Measurements from ENCODE around the gene NPTXR. TPM values are rescaled to one million over a fixed set of nuclear protein-coding genes. Genes with fewer than 3 reads are reported as not detected.
A peak's percentile ranks its signal among the peaks of the same experiment; 100 is the strongest.

NPTXR gene
- polyA plus RNA-seq, 3 donors = 0.04 TPM; not detected in 2

- no peak for DNase-seq
- H3K4me1 Mint-ChIP-seq = peaks cover 10% of the 10 kb centered on the region
- Histone ChIP-seq H3K9ac (ENCODE audit: insufficient read depth, low read length, poor library complexity, severe bottlenecking) (no peak overlapping the region), H3K79me2 (ENCODE audit: insufficient read depth, low read length) (no peaks in the 10 kb centered on the region), H3K27me3 (ENCODE audit: control insufficient read depth in 2 of 2, insufficient read depth in 2 of 2, low read length in 2 of 2) (peaks cover 32 to 55% of the 10 kb centered on the region in 2 donors), H2AFZ (ENCODE audit: insufficient read depth, low read depth, low read length, poor library complexity, severe bottlenecking) (no peak overlapping the region), H3K36me3 (replicated peaks in 1 of 2; ENCODE audit: control insufficient read depth in 1 of 2, insufficient read depth in 2 of 2, low read length in 2 of 2) (no peaks in the 10 kb centered on the region), H4K20me1 (ENCODE audit: insufficient read depth, low read length) (no peaks in the 10 kb centered on the region), H3K4me3 (replicated peaks in 1 of 3; ENCODE audit: low read depth in 2 of 3, low read length in 3 of 3) (no peak overlapping the region), H3K4me1 (ENCODE audit: control insufficient read depth in 1 of 2, insufficient read depth in 2 of 2, low read length in 2 of 2) (peaks cover 7 to 15% of the 10 kb centered on the region in 2 donors), H3K27ac (ENCODE audit: low read depth in 1 of 2, low read length in 2 of 2) (no peak overlapping the region), H3K4me2 (replicated peaks; ENCODE audit: extremely low read depth, low read length, poor library complexity, severe bottlenecking) (no peak overlapping the region), H3K9me3 (replicated peaks in 1 of 2; ENCODE audit: control insufficient read depth in 1 of 2, insufficient read depth in 1 of 2, low read length in 2 of 2) (peaks cover 0 to 14% of the 10 kb centered on the region in 2 donors)
- H3K27me3 Mint-ChIP-seq (ENCODE audit: low read depth in 3 of 3) = peaks cover 63 to 77% (median 65%) of the 10 kb centered on the region in 3 donors
- peak overlapping the region in 1 of 2 donors; percentile 92 for H3K4me3 Mint-ChIP-seq
- TF ChIP-seq CTCF (IDR thresholded peaks at IDR 0.05) = no peak
- peaks cover 9% of the 10 kb centered on the region in 2 donors for H3K36me3 Mint-ChIP-seq
- intact Hi-C loops (cut with micrococcal nuclease) = no loop called here
- H3K27ac Mint-ChIP-seq = no peak overlapping the region
- peaks cover 0 to 11% (median 7%) of the 10 kb centered on the region in 7 donors for H3K9me3 Mint-ChIP-seq
- WGBS (ENCODE audit: insufficient coverage) = 86% methylated on average over 9 of the region's 17 CpGs
These were observed 1.3 kb upstream of the NPTXR start for GRCh38 chr22:38845004-38845740.

- intact Hi-C loops (cut with micrococcal nuclease) = no loop called here
- peaks cover 32 to 60% of the 10 kb centered on the region in 2 donors for H3K27me3 ChIP-seq (ENCODE audit: control insufficient read depth in 2 of 2, insufficient read depth in 2 of 2, low read length in 2 of 2)
- peaks cover 7 to 15% of the 10 kb centered on the region in 2 donors for H3K4me1 ChIP-seq (ENCODE audit: control insufficient read depth in 1 of 2, insufficient read depth in 2 of 2, low read length in 2 of 2)
- no peak overlapping the region for H3K27ac ChIP-seq (ENCODE audit: low read depth in 1 of 2, low read length in 2 of 2)
- Mint-ChIP-seq H3K4me3 (peak overlapping the region; percentile 17 to 92), H3K27ac (no peak overlapping the region), H3K36me3 (peaks cover 9% of the 10 kb centered on the region in 2 donors), H3K27me3 (ENCODE audit: low read depth in 3 of 3) (peaks cover 67 to 79% (median 69%) of the 10 kb centered on the region in 3 donors), H3K9me3 (peaks cover 0 to 11% (median 7%) of the 10 kb centered on the region in 7 donors), H3K4me1 (peaks cover 10% of the 10 kb centered on the region)
- no peak for TF ChIP-seq CTCF (IDR thresholded peaks at IDR 0.05)
- H3K9ac ChIP-seq (ENCODE audit: insufficient read depth, low read length, poor library complexity, severe bottlenecking) = no peak overlapping the region
- DNase-seq = peak in 1 of 3 donors; percentile 4
- H3K4me3 ChIP-seq (replicated peaks in 1 of 3; ENCODE audit: low read depth in 2 of 3, low read length in 3 of 3) = no peak overlapping the region
- peak overlapping the region; percentile 65 for H3K4me2 ChIP-seq (replicated peaks; ENCODE audit: extremely low read depth, low read length, poor library complexity, severe bottlenecking)
- no peaks in the 10 kb centered on the region for H3K36me3 ChIP-seq (replicated peaks in 1 of 2; ENCODE audit: control insufficient read depth in 1 of 2, insufficient read depth in 2 of 2, low read length in 2 of 2)
- peaks cover 0 to 14% of the 10 kb centered on the region in 2 donors for H3K9me3 ChIP-seq (replicated peaks in 1 of 2; ENCODE audit: control insufficient read depth in 1 of 2, insufficient read depth in 1 of 2, low read length in 2 of 2)
- peak overlapping the region; percentile 29 for H2AFZ ChIP-seq (ENCODE audit: insufficient read depth, low read depth, low read length, poor library complexity, severe bottlenecking)
- H4K20me1 ChIP-seq (ENCODE audit: insufficient read depth, low read length) = no peaks in the 10 kb centered on the region
- WGBS (ENCODE audit: insufficient coverage) = 10% methylated on average over 13 of the region's 22 CpGs
- H3K79me2 ChIP-seq (ENCODE audit: insufficient read depth, low read length) = no peaks in the 10 kb centered on the region
These were observed 631 bp upstream of the NPTXR start for GRCh38 chr22:38844315-38845003.
